NK-92 (cell line): ENCODE data around the gene DNAJB8.

Source experiments
- DNase-seq: peaks from one replicate; lab custom pipeline; 2025; ENCODE audit not compliant: unreplicated experiment; lab: John Stamatoyannopoulos, UW

DNAJB8 gene

DNA sequence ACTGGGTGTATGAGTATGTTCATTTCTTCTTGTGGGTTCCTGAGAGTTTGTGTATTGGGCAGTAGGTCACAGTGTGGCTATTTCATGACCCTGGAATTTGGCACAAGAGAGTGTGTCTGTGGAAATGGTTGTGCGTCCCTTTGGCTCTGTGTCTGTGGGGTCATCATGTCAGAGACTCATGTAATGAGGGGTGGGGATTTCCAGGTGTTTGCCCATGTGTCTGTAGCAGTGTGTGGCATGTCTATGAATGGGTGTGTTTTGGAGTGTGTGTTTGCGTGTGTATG lies 27.6 kb upstream of the DNAJB8 start:
- no peak for DNase-seq

GRCh38 chr3:128493570-128494366 lies 27.1 kb upstream of the DNAJB8 start:
- DNase-seq = no peak

DNA sequence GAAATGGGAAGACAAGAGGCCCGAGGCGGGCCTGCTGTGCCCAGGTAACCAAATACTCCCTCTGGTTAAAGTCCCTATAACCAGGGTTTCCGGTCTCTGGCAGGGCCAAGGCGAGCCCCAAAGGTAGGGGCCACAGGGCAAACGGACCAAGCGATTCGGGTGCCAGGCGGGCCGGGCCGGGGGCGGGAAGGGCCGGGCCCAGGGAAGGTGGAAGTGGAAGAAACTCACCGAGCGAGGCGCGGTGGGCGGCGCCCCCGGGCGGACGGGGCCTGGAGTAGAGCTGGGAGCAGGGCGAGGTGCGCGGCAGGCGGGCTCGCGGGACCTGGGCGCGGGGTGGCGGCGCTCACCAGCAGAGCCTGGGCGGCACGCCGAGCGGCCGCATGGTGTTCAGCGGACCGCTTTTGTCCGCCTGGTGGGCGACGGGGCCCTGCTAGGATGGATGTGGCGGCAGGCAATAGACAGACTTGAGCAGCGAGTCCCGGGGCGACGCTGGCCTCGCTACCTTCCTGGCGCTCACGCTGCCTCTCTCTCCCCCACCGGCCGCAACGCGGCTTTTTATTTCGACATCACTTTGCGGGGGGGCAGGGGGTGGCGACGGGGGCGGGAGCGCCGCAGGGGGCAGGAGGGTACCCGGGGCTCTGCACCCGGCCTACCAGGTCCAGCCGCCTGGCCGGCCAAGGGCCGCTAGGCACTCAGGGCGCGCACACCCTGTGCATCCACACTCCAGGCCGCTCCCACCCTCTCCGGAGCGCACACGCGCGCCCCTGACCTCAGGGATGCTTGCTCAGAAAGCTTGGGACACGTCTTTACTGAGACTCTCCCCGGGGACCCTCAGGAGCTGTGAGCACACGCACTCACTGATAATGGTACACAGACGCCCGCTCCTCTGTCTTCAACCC lies 26.2 kb upstream of the DNAJB8 start, which contains the start of gene GATA2:
Gene GATA2 (minus strand): TSS at position 531 of the 899 bp plus-strand sequence. CDS start 6,170 bp downstream, outside the sequence.
- no peak for DNase-seq

DNA sequence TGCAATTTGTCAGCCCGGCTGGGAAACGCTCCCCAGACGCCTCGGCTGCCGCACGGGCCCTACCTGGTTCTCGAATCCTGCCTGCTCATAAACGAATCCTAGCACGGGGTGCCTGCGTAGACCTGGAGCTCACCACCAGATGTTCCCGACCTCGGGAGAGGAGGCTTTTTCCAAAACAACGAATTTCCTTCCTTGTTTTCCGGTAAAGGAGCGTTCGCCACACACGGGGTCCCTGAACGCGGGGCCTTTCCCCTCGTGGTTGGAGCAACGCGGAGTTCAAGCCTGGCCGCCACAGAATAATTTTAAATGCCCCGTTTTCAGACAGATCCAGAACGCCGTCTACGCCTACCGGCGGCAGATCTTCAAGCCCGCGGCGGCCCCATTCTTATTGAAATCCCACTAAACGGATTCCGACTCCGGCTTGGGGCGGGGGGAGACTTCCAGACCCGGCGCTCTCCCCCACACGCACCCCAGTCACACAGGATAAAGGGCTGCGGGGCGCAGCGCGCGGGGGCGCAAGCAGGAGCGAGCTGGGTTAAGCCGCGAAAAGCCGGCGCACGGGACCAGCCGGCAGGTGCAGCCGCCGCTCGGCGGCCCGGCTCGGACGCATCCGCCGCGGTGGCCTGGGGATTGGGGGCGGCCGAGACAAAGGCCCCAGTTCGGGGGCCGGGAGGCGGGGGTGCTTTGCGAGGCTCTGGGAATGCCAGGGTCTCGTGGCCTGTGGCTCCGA lies 25.4 kb upstream of the DNAJB8 start:
- no peak for DNase-seq

DNA sequence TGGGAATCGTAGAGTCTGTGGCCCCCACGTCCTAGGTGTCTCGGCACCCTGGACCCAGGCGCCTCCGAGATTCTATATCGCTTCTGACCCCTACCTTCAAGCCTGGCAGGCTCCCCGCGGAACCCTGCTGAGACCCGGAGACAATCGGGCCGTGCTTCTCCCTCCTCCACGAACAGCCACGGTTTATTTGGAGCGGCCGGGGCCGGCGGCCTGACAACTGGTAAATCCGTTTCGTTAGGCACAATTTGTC lies 24.9 kb upstream of the DNAJB8 start:
- DNase-seq = no peak

DNA sequence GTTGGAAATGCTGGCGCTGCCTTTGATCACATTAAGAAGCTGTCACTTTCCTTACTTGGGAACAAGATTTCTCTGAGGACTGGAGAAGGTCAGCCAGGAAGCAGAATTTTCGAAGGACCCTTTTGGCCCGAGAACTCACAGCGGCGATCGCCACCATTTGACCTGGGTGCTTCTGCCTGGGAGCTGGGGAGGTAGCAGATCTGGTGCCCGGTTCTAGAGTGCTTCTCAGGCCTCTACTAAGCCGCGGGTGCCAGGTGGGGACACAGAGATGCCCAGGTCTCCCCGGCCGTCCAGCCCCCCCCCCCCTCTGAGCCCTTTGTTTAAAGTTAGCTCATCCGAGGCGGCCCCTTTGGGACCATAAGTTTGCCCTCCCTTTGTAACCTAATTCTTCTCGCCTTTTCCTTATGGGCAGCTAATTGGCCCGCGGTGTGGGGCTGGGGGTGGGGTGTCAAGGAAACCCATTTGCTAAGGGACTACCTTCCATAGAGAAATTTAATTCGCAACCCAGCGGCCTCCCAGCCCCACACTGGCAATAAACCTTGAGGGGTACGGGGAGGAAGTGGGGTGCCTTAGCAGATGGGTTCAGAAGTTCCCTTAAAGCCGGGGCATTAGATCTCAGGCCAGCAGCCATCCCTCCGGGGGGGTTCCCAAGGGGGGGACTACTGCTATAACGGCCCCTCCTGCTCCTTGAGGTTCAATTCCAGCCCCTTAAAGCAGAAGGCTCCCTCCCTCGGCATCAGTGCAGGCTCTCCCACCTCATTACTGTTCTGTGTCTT lies 24.4 kb upstream of the DNAJB8 start:
- DNase-seq = no peak

GRCh38 chr3:128490650-128490914 lies 23.9 kb upstream of the DNAJB8 start:
- no peak for DNase-seq

GRCh38 chr3:128489927-128490649 lies 23.4 kb upstream of the DNAJB8 start:
- DNase-seq = no peak

- DNase-seq = no peak
These were observed 22.9 kb upstream of the DNAJB8 start for GRCh38 chr3:128489674-128489926.

DNA sequence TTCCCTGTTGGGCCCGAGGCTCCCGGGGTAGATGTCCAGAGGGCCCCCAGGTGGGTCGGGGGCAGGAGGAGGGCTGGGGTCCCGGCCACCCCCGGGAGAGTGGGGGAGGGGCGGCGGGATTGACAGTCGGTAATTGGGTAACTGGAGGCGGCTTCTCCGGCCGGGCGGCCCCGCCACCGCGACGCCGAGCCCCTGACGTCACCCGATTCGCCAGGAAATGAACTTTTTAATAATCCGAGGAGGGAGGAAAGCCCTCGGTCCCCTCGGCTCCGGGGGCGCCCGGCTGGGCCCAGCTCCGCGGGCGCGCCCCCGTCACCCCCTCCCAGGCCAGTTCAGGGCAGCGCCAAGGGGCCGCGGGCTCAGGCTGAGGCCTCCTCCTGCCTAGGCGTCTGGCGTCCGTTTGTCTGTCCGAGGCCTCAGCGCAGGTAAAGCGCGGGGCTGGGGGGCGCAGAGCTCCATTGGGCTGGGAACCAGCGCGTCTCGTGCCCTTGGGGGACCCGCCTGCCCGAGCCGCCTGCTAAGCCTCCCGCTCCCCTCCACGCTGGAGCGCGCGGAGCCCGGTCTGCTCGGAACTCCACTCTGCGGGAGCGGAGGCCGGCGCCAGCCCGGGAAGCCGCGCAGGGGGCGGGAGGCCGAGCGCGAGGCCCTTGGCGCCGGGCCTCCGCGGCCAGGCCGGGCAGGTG lies 22.4 kb upstream of the DNAJB8 start:
- DNase-seq = no peak

GRCh38 chr3:128488636-128488990 lies 21.9 kb upstream of the DNAJB8 start:
- no peak for DNase-seq

- DNase-seq = no peak
These were observed 21.3 kb upstream of the DNAJB8 start for GRCh38 chr3:128487813-128488635.

GRCh38 chr3:128487538-128487812 lies 20.8 kb upstream of the DNAJB8 start:
- no peak for DNase-seq

- DNase-seq = no peak
These were observed 20.2 kb upstream of the DNAJB8 start for GRCh38 chr3:128486681-128487537.

- DNase-seq = no peak
These were observed 19.5 kb upstream of the DNAJB8 start for GRCh38 chr3:128486205-128486628.

GRCh38 chr3:128485282-128486204 lies 18.9 kb upstream of the DNAJB8 start:
- no peak for DNase-seq

- no peak for DNase-seq
These were observed 18.0 kb upstream of the DNAJB8 start for GRCh38 chr3:128484404-128485281.
